Loucy (cell line): ENCODE results near the gene RC3H1.

Experiments used
- EZH2phosphoT487 ChIP-seq: fragments of 200-600 bp; IDR thresholded peaks from 2 replicates; pipeline ENCODE4 v1.6.1; 2018; ENCODE audit warnings: antibody characterized with exemption, mild to moderate bottlenecking, moderate library complexity, borderline replicate concordance
- TF ChIP-seq, protein P1 (sequence below): fragments of 200-600 bp; sonication (generic); conservative IDR thresholded peaks from 2 replicates; pipeline ENCODE4 v1.5.1; 2014; ENCODE audit warnings: mild to moderate bottlenecking, antibody characterized with exemption, low read length

DNA sequence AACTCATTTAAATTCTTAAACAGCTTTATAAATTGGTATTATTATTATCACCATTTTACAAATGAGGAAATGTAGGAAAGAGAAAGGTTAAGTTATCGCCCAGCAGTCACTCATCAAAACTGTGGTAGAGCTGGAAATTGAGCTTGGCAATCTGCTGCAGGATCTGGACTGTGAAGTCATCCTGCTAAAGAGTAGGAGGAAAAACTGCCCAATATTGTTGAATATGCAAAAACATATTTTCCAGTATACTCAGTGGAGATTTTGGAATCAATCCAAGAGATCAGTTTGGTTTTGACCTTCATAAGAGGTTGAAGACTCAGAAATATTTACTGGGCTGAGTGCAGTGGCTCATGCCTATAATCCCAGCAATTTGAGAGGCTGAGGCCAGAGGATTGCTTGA, 16.9 kb upstream of the RC3H1 start:
- TF ChIP-seq, protein P1, sequence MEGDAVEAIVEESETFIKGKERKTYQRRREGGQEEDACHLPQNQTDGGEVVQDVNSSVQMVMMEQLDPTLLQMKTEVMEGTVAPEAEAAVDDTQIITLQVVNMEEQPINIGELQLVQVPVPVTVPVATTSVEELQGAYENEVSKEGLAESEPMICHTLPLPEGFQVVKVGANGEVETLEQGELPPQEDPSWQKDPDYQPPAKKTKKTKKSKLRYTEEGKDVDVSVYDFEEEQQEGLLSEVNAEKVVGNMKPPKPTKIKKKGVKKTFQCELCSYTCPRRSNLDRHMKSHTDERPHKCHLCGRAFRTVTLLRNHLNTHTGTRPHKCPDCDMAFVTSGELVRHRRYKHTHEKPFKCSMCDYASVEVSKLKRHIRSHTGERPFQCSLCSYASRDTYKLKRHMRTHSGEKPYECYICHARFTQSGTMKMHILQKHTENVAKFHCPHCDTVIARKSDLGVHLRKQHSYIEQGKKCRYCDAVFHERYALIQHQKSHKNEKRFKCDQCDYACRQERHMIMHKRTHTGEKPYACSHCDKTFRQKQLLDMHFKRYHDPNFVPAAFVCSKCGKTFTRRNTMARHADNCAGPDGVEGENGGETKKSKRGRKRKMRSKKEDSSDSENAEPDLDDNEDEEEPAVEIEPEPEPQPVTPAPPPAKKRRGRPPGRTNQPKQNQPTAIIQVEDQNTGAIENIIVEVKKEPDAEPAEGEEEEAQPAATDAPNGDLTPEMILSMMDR = no peak
- TF ChIP-seq EZH2phosphoT487 = no peak
